ENCODE measurements around the gene UBL5. TPM values are rescaled to one million over a fixed set of nuclear protein-coding genes. Genes with fewer than 3 reads are reported as not detected.
A peak's percentile ranks its signal among the peaks of the same experiment; 100 is the strongest.

Gene UBL5
- total RNA-seq, 1 donor, result 197 TPM

GRCh38 chr19:9847087-9847671, 19.5 kb downstream of the UBL5 start:
- H3K4me3 ChIP-seq (ENCODE audit: low read depth, low read length), result no peak overlapping the region
- DNase-seq (ENCODE audit: low read depth), result peak; percentile 87
- TF ChIP-seq CTCF (IDR thresholded peaks at IDR 0.05; ENCODE audit: insufficient read depth, low read depth, low read length), result peak; percentile 62

GRCh38 chr19:9848060-9848459, 20.3 kb downstream of the UBL5 start:
- peak; percentile 41 for TF ChIP-seq CTCF (IDR thresholded peaks at IDR 0.05; ENCODE audit: insufficient read depth, low read depth, low read length)
- DNase-seq (ENCODE audit: low read depth), result no peak
- H3K4me3 ChIP-seq (ENCODE audit: low read depth, low read length), result no peak overlapping the region

GRCh38 chr19:9848762-9849161, 21.0 kb downstream of the UBL5 start:
- no peak overlapping the region for H3K4me3 ChIP-seq (ENCODE audit: low read depth, low read length)
- DNase-seq (ENCODE audit: low read depth), result no peak
- TF ChIP-seq CTCF (IDR thresholded peaks at IDR 0.05; ENCODE audit: insufficient read depth, low read depth, low read length), result no peak

- no peak for DNase-seq (ENCODE audit: low read depth)
- no peak overlapping the region for H3K4me3 ChIP-seq (ENCODE audit: low read depth, low read length)
- TF ChIP-seq CTCF (IDR thresholded peaks at IDR 0.05; ENCODE audit: insufficient read depth, low read depth, low read length), result no peak
Measured at GRCh38 chr19:9849791-9850190, 22.1 kb downstream of the UBL5 start.

GRCh38 chr19:9850235-9850959, 22.7 kb downstream of the UBL5 start:
- DNase-seq (ENCODE audit: low read depth), result no peak
- no peak overlapping the region for H3K4me3 ChIP-seq (ENCODE audit: low read depth, low read length)
- TF ChIP-seq CTCF (IDR thresholded peaks at IDR 0.05; ENCODE audit: insufficient read depth, low read depth, low read length), result no peak

GRCh38 chr19:9854282-9854846, 26.6 kb downstream of the UBL5 start:
- no peak for TF ChIP-seq CTCF (IDR thresholded peaks at IDR 0.05; ENCODE audit: insufficient read depth, low read depth, low read length)
- no peak for DNase-seq (ENCODE audit: low read depth)
- H3K4me3 ChIP-seq (ENCODE audit: low read depth, low read length), result no peak overlapping the region
